Measurements from ENCODE around the gene ID4.
"Not testable (repeated sequence)": the region's sequence is repeated elsewhere in the genome, so short reads cannot be mapped to it uniquely, and the experiment has no call there.

ID4 gene

DNA sequence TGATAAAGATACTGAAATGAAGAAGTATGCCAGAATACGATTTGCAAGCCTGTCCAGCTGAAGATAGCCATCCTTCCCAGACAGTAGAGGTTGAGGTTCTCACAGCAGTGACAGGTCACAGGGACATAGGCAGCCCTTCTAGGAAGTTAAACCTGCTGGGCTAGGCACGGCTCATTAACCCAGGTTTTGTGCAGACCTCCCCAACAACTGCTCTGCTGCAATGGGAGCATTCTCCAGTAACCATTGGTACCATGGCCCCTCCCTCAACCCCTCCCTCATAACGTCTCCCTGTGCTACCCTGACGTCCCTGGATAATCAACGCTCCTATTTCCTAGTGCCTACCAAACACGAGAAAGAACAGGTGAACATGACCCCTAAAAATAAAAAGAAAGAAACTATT, 15.8 kb downstream of the ID4 start:
- DNase-seq (ENCODE audit: low read depth, low spot score): no peak
- H3K4me3 ChIP-seq (ENCODE audit: low read depth, low read length): no peak overlapping the region
- in situ Hi-C loops (cut with HindIII; ENCODE audit: low sequenced_read_pairs): no loop called here
- TF ChIP-seq, protein P1, sequence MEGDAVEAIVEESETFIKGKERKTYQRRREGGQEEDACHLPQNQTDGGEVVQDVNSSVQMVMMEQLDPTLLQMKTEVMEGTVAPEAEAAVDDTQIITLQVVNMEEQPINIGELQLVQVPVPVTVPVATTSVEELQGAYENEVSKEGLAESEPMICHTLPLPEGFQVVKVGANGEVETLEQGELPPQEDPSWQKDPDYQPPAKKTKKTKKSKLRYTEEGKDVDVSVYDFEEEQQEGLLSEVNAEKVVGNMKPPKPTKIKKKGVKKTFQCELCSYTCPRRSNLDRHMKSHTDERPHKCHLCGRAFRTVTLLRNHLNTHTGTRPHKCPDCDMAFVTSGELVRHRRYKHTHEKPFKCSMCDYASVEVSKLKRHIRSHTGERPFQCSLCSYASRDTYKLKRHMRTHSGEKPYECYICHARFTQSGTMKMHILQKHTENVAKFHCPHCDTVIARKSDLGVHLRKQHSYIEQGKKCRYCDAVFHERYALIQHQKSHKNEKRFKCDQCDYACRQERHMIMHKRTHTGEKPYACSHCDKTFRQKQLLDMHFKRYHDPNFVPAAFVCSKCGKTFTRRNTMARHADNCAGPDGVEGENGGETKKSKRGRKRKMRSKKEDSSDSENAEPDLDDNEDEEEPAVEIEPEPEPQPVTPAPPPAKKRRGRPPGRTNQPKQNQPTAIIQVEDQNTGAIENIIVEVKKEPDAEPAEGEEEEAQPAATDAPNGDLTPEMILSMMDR (IDR thresholded peaks at IDR 0.05; ENCODE audit: low read depth, low read length): no peak

DNA sequence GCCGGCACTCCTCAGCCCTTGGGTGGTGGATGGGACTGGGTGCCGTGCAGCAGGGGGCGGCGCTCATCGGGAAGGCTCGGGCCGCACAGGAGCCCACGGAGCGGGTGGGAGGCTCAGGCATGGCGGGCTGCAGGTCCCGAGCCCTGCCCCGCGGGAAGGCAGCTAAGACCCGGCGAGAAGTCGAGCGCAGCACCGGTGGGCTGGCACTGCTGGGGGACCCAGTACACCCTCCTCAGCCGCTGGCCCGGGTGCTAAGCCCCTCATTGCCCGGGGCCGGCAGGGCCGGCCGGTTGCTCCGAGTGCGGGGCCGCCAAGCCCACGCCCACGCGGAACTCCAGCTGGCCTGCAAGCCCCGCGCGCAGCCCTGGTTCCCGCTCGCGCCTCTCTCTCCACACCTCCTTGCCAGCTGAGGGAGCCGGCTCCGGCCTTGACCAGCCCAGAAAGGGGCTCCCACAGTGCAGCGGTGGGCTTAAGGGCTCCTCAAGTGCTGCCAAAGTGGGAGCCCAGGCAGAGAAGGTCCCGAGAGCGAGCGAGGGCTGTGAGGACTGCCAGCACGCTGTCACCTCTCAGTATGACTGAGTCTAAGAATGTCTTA, 17.3 kb downstream of the ID4 start:
- in situ Hi-C loops (cut with HindIII; ENCODE audit: low sequenced_read_pairs); DNase-seq (ENCODE audit: low read depth, low spot score); H3K4me3 ChIP-seq (ENCODE audit: low read depth, low read length): not testable (repeated sequence)

DNA sequence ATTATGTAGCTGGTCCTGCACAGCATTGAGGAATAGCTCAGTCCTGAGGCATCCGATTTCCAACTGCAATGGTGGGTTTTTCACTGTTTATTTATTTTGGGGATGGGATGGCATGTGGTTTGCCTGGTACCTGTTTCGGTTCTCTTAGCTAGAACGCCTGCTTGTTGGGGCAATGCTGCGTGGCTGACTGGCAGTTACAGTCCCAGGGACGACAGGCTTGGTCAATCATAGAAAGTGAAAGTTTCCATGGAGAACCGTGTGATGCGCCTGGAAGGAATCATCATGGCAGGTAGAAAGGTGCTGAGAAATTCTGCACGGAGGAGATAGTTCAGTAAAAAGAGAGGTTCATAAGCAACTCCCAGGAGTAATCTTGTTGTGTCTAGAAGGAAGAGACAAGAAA, 18.4 kb downstream of the ID4 start:
- in situ Hi-C loops (cut with HindIII; ENCODE audit: low sequenced_read_pairs): no loop called here
- DNase-seq (ENCODE audit: low read depth, low spot score): no peak
- TF ChIP-seq, protein P1 (IDR thresholded peaks at IDR 0.05; ENCODE audit: low read depth, low read length): no peak
- no peak overlapping the region for H3K4me3 ChIP-seq (ENCODE audit: low read depth, low read length)

DNA sequence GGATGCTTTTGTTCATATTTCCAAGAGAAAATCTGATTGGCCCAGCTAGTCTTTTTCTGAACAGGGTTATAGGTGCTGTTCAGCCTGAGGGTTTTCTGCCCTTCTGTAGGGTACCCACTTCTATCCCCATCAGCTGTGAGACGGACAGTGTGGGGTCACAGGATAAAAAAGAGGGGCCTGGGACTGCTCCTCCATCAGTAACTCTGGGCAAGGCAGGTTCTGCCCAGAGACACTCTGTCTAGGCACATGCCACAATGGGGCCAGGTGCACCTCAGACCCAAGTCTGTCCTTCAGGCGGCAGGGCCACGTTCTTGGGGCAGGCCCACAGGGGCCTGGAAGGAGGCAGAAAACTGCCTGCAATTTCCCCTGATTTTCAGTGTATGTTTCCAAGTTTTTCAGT, 20.0 kb downstream of the ID4 start:
- in situ Hi-C loops (cut with HindIII; ENCODE audit: low sequenced_read_pairs): no loop called here
- DNase-seq (ENCODE audit: low read depth, low spot score): no peak
- TF ChIP-seq, protein P1 (IDR thresholded peaks at IDR 0.05; ENCODE audit: low read depth, low read length): no peak
- H3K4me3 ChIP-seq (ENCODE audit: low read depth, low read length): no peak overlapping the region

DNA sequence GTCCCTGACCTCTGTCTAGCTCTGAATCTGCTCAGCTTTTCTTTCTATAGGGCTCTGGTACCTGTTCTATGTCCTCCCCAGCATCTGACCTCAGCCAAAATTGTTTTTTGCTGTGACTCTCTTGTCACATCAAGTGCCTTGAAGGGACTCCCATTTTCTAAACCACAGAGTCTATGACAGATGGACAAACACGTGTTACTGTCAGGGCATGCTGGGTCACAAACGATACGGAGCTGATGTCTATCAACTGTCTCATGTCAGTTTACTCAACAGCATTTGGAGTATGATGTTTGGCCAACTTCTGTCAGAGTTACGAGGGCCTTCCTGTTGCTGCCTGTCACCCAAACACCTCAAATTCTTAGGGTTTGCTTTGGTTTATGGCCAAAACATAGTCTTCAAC, 20.5 kb downstream of the ID4 start:
- TF ChIP-seq, protein P1 (IDR thresholded peaks at IDR 0.05; ENCODE audit: low read depth, low read length): no peak
- no peak overlapping the region for H3K4me3 ChIP-seq (ENCODE audit: low read depth, low read length)
- no peak for DNase-seq (ENCODE audit: low read depth, low spot score)
- in situ Hi-C loops (cut with HindIII; ENCODE audit: low sequenced_read_pairs): no loop called here

DNA sequence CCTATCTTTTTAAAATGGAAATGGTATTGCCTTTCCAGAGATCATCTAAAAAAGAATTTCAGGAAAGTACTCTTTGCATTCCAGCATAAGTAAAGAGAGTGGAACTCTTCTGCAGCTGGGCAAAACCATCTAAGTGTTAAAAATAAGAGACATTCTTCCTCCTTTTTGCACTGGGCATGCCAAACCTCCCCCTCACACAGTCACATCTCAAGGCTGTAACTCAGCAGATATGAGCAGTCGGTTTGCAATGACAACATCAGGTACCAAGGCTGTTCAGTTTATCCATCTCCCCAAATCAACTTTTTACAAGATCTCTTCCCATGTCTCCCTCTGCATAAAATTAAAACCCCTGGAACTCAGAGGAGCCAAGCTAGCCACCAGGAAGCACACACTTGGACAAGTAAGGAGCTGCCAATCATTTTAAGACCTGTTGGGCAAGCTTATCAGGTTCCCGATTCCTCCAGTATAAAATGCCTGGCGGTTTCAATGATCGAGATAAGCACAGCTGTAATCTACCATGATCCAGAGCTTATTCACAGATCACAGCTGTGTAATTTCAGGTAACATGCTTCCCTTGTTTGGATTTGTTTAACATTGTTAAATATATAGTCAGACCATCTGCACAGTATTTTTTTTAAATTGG, 23.2 kb downstream of the ID4 start:
- in situ Hi-C loops (cut with HindIII; ENCODE audit: low sequenced_read_pairs): no loop called here
- TF ChIP-seq, protein P1 (IDR thresholded peaks at IDR 0.05; ENCODE audit: low read depth, low read length): no peak
- DNase-seq (ENCODE audit: low read depth, low spot score): no peak
- no peak overlapping the region for H3K4me3 ChIP-seq (ENCODE audit: low read depth, low read length)

DNA sequence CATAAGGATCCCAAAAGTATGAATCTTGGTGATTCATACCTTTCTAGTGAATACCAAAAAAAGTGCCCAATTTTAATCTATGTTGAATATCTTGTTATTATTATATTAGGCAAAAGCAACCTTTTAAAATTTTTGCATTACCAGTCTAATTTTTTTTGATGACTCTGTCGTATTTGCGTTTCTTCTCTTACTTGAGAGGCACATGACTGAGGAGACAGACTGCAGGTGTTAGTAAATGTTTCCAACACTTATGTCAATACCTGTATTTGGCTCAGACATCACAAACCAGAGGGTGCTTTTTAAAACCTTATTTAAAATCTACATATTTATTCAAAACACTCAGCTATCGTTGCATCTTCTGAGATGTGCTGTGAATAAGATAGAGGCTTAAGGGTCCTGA, 27.1 kb downstream of the ID4 start:
- in situ Hi-C loops (cut with HindIII; ENCODE audit: low sequenced_read_pairs): no loop called here

More for the DNA sequence above, 27.1 kb downstream of the ID4 start:
- TF ChIP-seq, protein P1 (IDR thresholded peaks at IDR 0.05; ENCODE audit: low read depth, low read length): no peak
- H3K4me3 ChIP-seq (ENCODE audit: low read depth, low read length): no peak overlapping the region
- DNase-seq (ENCODE audit: low read depth, low spot score): no peak

Data from astrocyte of the spinal cord (primary cell).